Stimulated activated CD8-positive, alpha-beta memory T cell treated with anti-CD3 and anti-CD28 coated beads, Interleukin-4, amount 100 ng/mL, for 48 hours (primary cell): ENCODE data around the gene FSCN2.

ENCODE experiments used
- DNase-seq: peaks from one replicate; pipeline ENCODE4 v3.0.0-alpha.2; 2020

Gene FSCN2

GRCh38 chr17:81558115-81558468 lies 29.9 kb downstream of the FSCN2 start:
- no peak for DNase-seq

DNA sequence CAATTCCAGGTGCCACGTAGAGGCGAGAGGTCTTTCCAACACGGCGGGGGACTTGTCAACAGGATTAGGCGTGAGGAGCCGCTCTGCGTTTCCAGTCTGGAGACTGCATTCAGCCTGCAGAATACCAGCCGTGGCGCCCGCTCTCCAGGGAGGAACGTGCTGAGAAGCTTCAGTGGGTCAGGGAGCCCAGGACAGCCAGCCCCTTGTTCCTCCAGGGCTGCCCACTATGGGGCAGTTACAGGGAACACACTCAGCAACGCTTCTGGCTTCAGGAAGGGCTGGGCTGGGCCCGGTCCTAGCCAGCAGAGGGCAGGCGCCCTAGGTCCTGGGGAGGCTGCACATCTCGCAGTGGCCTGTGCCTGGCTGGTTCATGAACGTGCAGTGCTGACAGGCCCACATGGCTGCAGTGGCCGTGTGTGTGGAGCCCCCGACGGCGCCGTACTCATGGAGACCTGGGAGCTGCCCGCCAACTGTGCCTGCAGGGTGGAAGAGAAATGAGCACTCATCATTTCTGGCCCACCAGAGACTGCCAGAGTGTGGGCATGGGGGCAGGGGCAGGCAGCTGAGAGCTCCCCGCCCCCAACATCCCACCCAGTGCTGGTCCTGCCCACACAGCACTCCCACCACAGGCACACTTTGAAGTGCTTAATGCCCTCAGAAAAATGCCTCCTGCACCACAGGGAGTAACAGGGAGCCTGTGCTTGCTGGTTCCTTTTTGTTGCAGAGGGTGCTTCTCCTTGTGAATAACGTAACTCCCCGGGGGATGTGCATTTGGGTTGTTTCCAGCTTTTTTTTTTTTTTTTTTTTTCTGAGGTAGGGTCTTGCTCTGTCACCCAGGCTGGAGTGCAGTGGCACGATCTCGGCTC lies 31.0 kb downstream of the FSCN2 start:
- DNase-seq: no peak

GRCh38 chr17:81561494-81561885 lies 33.3 kb downstream of the FSCN2 start:
- DNase-seq: no peak

- DNase-seq: no peak
Measured at GRCh38 chr17:81563861-81564586, 35.8 kb downstream of the FSCN2 start.

DNA sequence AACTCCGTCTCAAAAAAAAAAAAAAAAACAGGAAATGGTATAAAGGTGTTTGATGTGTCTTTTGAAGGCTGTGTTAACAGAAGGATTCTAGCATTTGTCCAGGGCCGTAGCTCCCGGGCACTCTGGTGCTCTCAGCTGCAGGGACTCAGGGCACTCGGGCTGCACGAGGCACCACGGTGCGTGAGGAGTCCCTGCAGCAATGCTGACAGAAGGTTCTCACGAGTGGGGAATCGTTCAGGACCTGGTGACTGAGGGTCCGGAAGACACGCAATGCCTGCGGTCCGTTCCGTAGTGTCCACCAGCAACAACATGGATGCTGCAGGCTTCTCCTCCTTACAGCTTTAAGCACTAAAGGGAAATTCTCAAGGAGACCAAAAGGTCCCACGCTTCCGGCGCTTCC lies 36.6 kb downstream of the FSCN2 start:
- DNase-seq: no peak

- no peak for DNase-seq
Measured at GRCh38 chr17:81565231-81565630, 37.1 kb downstream of the FSCN2 start.

DNA sequence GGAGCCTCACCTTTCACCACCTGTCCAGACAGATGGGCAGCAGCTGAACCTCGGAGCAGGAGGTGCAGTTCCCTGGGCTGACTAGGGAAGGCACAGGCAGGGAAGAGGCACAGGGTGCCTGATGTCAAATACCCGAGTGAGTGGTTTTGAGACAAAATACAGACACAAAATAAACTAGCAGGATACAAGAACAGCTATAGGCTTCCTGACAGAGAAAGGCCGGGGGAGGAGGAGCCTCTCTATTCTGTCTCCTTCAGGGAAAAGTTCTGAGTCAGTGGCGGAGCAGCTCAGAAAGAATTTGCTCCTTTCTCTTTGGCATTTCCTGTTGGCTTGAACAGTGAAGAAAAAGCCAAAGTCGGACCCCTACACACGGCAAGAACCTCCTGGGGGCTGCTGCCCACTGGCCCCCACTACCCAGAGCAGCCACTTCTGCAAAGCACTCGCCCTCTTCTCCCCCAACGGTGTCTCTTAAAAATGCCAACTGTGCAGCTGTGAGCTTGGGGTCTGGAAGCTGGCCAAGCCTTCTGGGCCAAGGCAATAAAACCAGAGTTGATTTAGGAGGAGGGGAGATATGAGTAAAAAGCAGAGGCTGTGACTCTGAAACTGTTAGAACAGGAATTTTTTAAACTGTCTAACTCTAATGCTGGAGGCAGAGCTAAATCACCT lies 38.4 kb downstream of the FSCN2 start:
- no peak for DNase-seq

DNA sequence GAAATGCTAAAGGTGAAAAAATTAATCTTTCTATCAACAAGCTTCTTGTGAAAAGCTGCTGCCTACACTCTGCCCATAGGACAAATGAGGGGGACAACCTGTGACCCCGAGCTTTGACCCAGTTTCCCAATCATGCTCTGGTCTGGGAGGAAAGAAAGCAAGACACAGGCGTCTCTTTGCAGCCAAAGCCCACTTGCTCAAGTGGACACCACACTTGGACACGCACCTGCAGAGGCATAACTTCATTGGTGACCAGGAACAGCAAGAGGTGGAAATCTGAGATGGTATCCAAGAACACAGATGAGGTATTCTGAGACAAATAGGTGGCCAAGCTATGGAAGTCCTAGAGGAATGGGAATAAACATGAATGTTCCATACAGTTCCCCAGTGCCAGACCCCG lies 39.0 kb downstream of the FSCN2 start:
- DNase-seq: no peak

GRCh38 chr17:81568416-81568815 lies 40.2 kb downstream of the FSCN2 start:
- DNase-seq: no peak

DNA sequence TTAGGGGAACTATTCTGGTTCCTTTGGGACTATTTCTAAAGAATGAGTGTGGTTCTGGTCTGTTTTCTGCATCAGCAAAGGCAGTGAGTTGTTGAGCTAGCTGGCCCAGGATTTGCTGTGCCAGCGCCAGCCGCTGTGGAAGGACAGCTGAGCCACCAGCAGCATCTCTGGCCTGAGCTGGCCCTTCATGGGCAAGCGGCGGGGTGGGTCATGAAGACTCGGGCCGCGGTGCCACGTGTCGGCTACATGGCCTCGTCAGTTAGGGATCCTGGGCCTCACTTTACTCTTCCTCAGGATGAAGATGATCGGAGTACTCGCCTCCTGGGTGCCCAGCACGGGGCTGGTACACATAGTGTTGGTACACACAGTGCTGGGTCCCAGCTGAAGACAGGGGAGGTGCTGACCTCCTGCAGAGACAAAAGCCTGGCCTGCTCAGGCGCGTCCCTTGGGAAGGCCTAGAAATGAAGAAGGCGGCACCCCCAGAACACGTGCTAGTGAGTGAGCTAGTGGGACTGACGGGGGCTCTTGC lies 41.9 kb downstream of the FSCN2 start:
- DNase-seq: no peak

DNA sequence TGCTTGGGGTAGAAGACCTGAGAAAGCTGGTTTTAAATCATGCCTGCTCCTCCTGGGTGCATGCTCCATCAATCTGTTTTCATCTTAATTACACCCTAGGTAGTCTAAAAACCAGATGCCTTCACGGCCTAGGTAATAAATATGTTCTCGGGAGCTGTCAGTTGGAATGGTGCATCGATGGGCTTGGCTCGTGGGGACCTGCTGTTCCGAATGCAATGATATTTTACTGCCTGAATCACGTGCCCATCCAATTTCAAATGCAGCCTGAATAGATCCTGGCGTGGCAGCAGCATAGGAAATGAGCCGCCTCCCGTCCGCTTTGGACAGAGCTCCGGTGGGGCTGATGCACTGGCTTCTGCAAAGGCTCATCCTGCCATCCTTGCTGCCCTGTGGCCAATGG lies 42.8 kb downstream of the FSCN2 start:
- no peak for DNase-seq

GRCh38 chr17:81572563-81573168 lies 44.5 kb downstream of the FSCN2 start:
- DNase-seq: no peak

DNA sequence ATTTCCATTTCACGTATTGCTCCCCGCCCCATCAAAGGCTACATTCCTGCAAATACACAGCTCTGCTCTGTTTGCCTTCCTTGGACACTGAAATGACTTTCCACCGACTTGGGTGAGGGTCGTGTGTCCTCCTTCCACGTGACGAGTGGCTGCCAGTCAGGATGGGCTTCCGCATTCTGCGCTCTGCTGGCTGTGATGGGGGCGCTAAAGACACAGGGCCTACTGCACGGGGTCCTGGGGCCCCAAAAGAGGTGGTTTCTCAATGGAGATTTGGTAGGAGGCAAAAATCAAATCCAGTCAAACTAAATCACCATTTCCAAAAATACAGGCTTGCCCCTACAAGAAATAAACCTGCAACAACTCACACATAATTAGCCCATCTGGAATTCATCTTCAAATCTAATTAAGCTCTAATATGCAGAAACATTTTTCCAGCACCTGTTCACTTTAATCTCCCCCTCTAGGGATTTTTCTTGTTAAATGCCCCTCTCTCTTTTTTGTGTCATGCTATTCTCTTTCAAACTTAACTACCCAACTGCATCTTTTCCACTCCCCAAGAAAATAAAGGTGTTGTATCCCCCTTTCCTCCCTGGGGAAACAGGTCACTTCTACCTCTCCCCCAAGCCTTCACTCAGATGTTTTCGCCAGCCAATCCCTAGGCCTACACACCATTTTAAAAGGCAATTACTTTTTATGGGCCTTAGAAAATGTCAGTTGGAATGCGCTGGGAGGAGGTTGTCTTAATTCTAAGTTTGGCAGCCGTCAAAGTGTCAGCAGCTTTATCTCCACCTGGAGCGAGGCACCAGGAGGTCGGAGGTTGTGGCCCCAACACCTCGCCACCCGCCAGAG lies 45.8 kb downstream of the FSCN2 start:
- DNase-seq: no peak

DNA sequence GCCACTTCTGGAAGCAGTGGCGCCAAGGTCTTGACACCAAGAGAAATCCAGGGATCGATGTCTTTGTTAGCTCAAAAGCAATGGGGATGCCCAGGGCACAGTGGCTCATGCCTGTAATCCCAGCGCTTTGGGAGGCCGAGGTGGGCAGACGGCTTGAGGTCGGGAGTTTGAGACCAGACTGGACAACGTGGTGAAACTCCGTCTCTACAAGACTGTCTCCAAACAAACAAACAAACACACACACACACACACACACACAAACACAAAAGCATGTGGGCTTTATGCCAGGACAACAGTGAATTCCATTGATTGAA lies 46.4 kb downstream of the FSCN2 start:
- no peak for DNase-seq

- no peak for DNase-seq
Measured at GRCh38 chr17:81575836-81576235, 47.7 kb downstream of the FSCN2 start.

DNA sequence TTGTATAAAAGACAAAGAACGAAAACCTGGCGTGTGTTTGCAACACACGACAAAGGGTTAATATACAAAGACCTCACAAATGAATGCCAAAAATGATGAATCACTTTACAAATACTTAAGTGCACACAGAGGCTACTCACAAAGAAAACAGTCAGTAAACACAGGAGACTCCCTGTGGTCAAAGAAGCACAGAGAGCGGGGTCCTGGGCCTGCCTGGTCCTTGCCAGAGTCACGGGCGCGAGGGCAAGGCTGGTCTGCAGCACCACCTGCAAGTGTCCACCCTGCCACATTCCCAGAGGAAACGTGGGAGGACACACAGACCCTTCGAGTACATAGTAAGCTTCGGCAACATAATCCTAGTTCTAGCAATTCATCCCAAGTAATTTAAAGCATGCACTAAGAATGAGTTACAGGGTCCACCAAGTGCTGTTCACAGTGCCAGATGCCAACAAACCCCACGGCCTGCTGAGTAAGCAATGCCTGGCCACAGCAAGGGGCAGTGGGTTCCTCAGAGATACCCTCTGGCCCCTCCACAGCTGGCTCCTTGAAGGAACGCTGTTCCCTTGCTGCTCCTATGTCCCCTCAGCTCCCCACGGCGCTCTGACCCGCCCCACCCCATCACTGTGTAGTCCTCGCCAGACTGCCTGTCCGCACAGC lies 48.6 kb downstream of the FSCN2 start:
- DNase-seq: no peak

- no peak for DNase-seq
Measured at GRCh38 chr17:81577278-81578000, 49.3 kb downstream of the FSCN2 start.

DNA sequence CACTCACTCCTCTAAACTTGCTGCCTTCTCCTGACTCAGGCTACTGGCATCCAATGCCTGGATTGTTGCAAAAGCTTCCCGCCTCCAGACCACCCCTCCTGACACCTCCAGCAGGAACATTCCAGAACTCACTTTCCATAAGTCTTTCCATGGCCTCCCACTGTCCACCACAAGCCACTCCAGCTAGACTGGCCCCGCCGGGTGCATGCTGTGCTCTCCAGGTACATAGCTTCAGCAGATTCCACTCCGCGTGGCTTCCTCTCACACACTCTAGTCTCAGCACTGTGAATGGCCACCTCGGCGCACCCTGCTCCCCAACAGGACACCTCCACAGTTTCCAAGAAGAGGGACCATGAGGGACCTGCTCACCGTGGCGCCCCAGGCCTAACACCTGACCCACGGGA lies 49.9 kb downstream of the FSCN2 start:
- DNase-seq: no peak

DNA sequence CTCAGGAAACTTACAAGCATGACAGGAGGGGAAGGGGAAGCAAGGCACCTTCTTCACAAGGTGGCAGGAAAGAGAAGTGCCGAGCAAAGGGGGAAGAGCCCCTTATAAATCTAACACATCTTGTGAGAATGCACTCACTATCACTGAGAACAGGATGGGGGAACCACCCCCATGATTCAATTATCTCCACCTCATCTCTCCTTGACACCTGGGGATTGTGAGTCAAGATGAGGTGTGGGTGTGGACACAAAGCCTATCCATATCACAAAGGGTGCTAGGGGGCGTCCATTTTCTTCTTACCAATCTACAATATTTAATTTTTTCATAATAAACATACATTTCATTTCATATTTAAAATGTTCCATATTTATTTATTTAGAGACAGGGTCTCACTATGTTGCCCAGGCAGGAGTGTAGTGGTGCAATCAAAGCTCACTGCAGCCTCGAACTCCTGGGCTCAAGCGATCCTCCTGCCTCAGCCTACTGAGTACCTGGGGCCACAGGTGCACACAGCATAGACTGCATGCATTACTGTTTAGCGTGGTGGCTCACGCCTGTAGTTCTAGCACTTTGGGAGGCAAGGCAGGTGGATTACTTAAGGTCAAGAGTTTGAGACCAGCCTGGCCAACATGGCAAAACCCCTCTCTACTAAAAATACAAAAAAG lies 50.5 kb downstream of the FSCN2 start:
- DNase-seq: peak; percentile 41

DNA sequence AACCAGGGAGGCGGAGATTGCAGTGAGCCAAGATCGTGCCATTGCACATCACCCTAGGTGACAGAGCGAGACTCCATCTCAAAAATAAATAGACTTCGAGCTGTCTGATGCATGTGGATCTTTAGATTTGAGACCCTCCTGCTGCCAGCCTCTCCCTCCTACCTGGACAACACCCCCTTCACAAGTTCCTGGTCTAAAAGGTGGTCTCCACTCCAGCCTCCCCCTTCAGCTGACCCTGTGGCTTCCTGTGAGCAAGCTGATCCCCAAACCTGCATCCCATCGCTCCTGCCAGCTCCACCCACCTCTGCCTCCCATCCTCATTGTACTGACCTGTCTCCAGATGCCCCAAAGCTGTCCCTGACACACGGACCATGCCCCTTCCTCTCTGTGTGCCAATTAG lies 51.1 kb downstream of the FSCN2 start:
- DNase-seq: no peak
